ENCODE results near the gene STX2.
A peak's percentile ranks its signal among the peaks of the same experiment; 100 is the strongest.
"Not testable (repeated sequence)": the region's sequence is repeated elsewhere in the genome, so short reads cannot be mapped to it uniquely, and the experiment has no call there.

STX2 gene

GRCh38 chr12:130870442-130871285 is 31.6 kb upstream of the STX2 start:
- DNase-seq (ENCODE audit: low read depth in 2 of 2), result peak; percentile 41 to 52

GRCh38 chr12:130868412-130868811 is 29.4 kb upstream of the STX2 start:
- DNase-seq (ENCODE audit: low read depth in 2 of 2), result no peak

- no peak for DNase-seq (ENCODE audit: low read depth in 2 of 2)
These were observed 24.2 kb upstream of the STX2 start for GRCh38 chr12:130863298-130863697.

- not testable (repeated sequence) for DNase-seq (ENCODE audit: low read depth in 2 of 2)
These were observed 23.7 kb upstream of the STX2 start for GRCh38 chr12:130862771-130863170.

- no peak for DNase-seq (ENCODE audit: low read depth in 2 of 2)
These were observed 23.1 kb upstream of the STX2 start for GRCh38 chr12:130862161-130862560.

- DNase-seq (ENCODE audit: low read depth in 2 of 2), result no peak
These were observed 21.3 kb upstream of the STX2 start for GRCh38 chr12:130860311-130860710.

- no peak for DNase-seq (ENCODE audit: low read depth in 2 of 2)
These were observed 20.1 kb upstream of the STX2 start for GRCh38 chr12:130859161-130859560.

GRCh38 chr12:130858084-130858483 is 19.0 kb upstream of the STX2 start:
- DNase-seq (ENCODE audit: low read depth in 2 of 2), result no peak

GRCh38 chr12:130856088-130856487 is 17.0 kb upstream of the STX2 start:
- no peak for DNase-seq (ENCODE audit: low read depth in 2 of 2)

- DNase-seq (ENCODE audit: low read depth in 2 of 2), result no peak
These were observed 11.5 kb upstream of the STX2 start for GRCh38 chr12:130850418-130851021.

GRCh38 chr12:130849561-130850417 is 10.7 kb upstream of the STX2 start:
- no peak for DNase-seq (ENCODE audit: low read depth in 2 of 2)

- DNase-seq (ENCODE audit: low read depth in 2 of 2), result not testable (repeated sequence)
These were observed 9.8 kb upstream of the STX2 start for GRCh38 chr12:130848785-130849305.

- DNase-seq (ENCODE audit: low read depth in 2 of 2), result not testable (repeated sequence)
These were observed 9.1 kb upstream of the STX2 start for GRCh38 chr12:130848105-130848504.

GRCh38 chr12:130847112-130847511 is 8.1 kb upstream of the STX2 start:
- no peak for DNase-seq (ENCODE audit: low read depth in 2 of 2)

GRCh38 chr12:130846369-130846768 is 7.3 kb upstream of the STX2 start:
- no peak for DNase-seq (ENCODE audit: low read depth in 2 of 2)

GRCh38 chr12:130839770-130840404 is 837 bp upstream of the STX2 start:
- DNase-seq (ENCODE audit: low read depth in 2 of 2), result no peak

GRCh38 chr12:130838284-130838950 is 633 bp downstream of the STX2 start:
- peak in 1 of 2 donors; percentile 13 for DNase-seq (ENCODE audit: low read depth in 2 of 2)

- no peak for DNase-seq (ENCODE audit: low read depth in 2 of 2)
These were observed 3.6 kb downstream of the STX2 start for GRCh38 chr12:130835436-130835835.

- no peak for DNase-seq (ENCODE audit: low read depth in 2 of 2)
These were observed 4.0 kb downstream of the STX2 start for GRCh38 chr12:130835011-130835410.

- no peak for DNase-seq (ENCODE audit: low read depth in 2 of 2)
These were observed 6.4 kb downstream of the STX2 start for GRCh38 chr12:130832561-130833209.

Measured in stimulated activated CD4-positive, alpha-beta T cell treated with anti-CD3 and anti-CD28 coated beads, Interleukin-1b, Interleukin-23, amount 100 ng/mL, for 4 hours (primary cell).